Esophagus (tissue), 2 donors: ENCODE measurements around the gene MGST3. TPM values are rescaled to one million over a fixed set of nuclear protein-coding genes. Genes with fewer than 3 reads are reported as not detected.
"Not testable (repeated sequence)": the region's sequence is repeated elsewhere in the genome, so short reads cannot be mapped to it uniquely, and the experiment has no call there.

Experiments
- H3K27ac ChIP-seq, 2 donors: one replicate each; pipeline ENCODE4 v1.5.1; 2013; ENCODE audit warnings: low read depth in 2 of 2, mild to moderate bottlenecking in 2 of 2, inconsistent platforms in 1 of 2, low read length in 1 of 2, moderate library complexity in 1 of 2
- H3K27me3 ChIP-seq, 2 donors: one replicate each; pipeline ENCODE4 v1.6.1; 2013; ENCODE audit warnings: low read length in 2 of 2, control low read depth in 1 of 2, mild to moderate bottlenecking in 1 of 2; ENCODE audit not compliant: insufficient read depth in 2 of 2, control insufficient read depth in 1 of 2
- H3K36me3 ChIP-seq, 2 donors: one replicate each; pipeline ENCODE4 v1.6.1; 2013; ENCODE audit warnings: low read length in 1 of 2; ENCODE audit not compliant: control insufficient read depth in 2 of 2, insufficient read depth in 2 of 2
- H3K4me1 ChIP-seq, 2 donors: one replicate each; pipeline ENCODE4 v1.6.1; 2013; ENCODE audit warnings: low read length in 1 of 2; ENCODE audit not compliant: control insufficient read depth in 2 of 2, insufficient read depth in 2 of 2
- H3K4me3 ChIP-seq, 2 donors: one replicate each; pipeline ENCODE4 v1.5.1; 2013; ENCODE audit warnings: low read length in 2 of 2, mild to moderate bottlenecking in 2 of 2, low read depth in 1 of 2, moderate library complexity in 1 of 2
- H3K9me3 ChIP-seq, 2 donors: one replicate each; pipeline ENCODE4 v1.6.1; 2013; ENCODE audit warnings: mild to moderate bottlenecking in 2 of 2, low read depth in 1 of 2, low read length in 1 of 2, moderate library complexity in 1 of 2; ENCODE audit not compliant: control insufficient read depth in 2 of 2, insufficient read depth in 1 of 2
- WGBS, 2 donors: extraction: QIAGEN DNeasy Blood & Tissue Kit; methylation state at CpG; one replicate each; pipeline ENCODE4 v1.1.7; 2013; 5-methylcytosine and 5-hydroxymethylcytosine counted together
- polyA plus RNA-seq, 2 donors: library from polyadenylated mRNA; stranded (reverse); fragments of 200-250 nt; gene quantifications; one replicate each; pipeline ENCODE4 v1.2.3, GENCODE V29; 2013
- donor health status: healthy with polysubstance abuse.
- donor health status: Bipolar disorder and iron deficiency.

MGST3 gene
- 100 to 1,000 TPM; 100 to 148 TPM for polyA plus RNA-seq

DNA sequence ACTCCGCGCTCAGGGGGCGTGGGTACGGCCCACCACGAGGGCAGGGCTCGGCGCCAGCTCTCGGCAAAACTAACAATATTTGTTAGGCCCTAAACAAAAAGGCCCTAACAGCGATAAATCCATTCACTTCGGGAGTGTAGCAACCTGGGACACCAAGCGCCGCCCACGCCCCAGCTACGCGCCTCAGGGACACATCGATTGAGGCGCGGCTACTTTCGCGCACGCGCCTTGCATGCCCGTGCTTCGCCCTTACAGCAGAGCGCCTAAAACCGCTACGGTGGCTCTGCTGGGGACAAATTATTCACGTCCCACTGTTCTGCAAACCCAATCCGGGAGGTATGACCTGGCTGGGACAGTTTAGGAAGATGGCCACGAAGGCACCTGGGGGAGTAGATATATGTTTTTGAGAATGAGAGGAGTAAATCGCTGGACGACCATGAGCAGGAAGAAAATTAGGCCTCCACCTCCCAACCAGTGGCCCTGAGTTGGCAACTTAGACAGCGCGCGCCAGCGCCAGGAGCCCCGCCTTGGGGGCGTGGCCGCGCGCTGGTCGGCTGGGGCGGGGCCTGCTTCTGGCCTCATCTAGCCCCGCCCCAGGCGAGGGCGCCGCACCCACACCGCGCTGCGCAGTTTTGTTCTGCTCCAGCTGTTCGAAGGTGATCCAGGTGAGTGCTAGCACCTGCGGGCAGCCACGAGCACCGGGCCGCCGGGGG lies at the start of gene MGST3:
MGST3 (plus strand) TSS at position 606 of the 713 bp plus-strand sequence. CDS start 18,614 bp downstream, outside the sequence.
- H3K27ac ChIP-seq, result peak within 1 kb of the TSS; percentile 85 to 96
- no peaks in the 10 kb centered on the region for H3K4me1 ChIP-seq
- WGBS, 2 donors, result 0% methylated on average over 50 to 56 of the region's 56 CpGs
- no peaks in the 10 kb centered on the region for H3K36me3 ChIP-seq
- H3K9me3 ChIP-seq, result no peaks in the 10 kb centered on the region
- peak within 1 kb of the TSS; percentile 64 to 87 for H3K4me3 ChIP-seq
- no peaks in the 10 kb centered on the region for H3K27me3 ChIP-seq

DNA sequence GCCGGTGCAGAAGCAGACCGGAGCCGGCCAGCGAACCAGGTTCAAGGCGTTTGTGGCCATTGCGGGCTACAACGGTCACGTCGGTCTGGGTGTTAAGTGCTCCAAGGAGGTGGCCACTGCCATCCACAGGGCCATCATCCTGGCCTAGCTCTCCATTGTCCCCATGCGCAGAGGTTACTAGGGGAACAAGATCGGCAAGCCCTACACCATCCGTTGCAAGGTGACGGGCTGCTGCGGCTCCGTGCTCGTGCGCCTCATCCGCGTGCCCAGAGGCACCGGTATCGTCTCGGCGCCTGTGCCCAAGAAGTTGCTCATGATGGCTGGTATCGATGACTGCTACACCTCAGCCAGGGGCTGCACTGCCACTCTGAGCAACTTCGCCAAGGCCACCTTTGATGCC lies 49.1 kb upstream of the MGST3 start:
- Histone ChIP-seq H3K27me3 (no peaks in the 10 kb centered on the region), H3K4me1 (no peaks in the 10 kb centered on the region), H3K27ac (no peak overlapping the region), H3K9me3 (no peaks in the 10 kb centered on the region), H3K4me3 (no peak overlapping the region), H3K36me3 (no peaks in the 10 kb centered on the region)
- 97 to 98% methylated on average over 25 of the region's 25 CpGs for WGBS, 2 donors

DNA sequence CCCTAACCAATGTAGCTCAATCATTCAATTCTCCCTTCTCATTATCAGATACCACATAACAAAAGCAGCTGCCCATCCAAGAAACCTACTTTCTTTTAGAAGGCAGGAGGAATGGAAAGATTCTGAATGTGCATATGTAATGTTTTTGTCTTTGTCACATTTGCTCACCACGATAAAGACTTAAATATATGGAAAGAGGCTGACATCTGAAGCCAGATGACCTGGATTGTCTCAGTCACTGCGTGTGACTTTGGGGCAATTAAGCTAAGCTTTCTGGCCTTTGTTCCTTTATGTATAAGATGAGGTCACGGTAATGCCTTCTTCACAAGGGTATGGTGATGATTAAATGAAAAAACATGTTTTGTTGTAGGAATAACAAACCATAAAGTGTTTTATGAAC lies 44.6 kb upstream of the MGST3 start:
- Histone ChIP-seq H3K4me3 (no peak overlapping the region), H3K36me3 (no peaks in the 10 kb centered on the region), H3K4me1 (no peaks in the 10 kb centered on the region), H3K27me3 (no peaks in the 10 kb centered on the region), H3K27ac (no peak overlapping the region), H3K9me3 (no peaks in the 10 kb centered on the region)
- 69 to 74% methylated on average over 3 of the region's 3 CpGs for WGBS, 2 donors

DNA sequence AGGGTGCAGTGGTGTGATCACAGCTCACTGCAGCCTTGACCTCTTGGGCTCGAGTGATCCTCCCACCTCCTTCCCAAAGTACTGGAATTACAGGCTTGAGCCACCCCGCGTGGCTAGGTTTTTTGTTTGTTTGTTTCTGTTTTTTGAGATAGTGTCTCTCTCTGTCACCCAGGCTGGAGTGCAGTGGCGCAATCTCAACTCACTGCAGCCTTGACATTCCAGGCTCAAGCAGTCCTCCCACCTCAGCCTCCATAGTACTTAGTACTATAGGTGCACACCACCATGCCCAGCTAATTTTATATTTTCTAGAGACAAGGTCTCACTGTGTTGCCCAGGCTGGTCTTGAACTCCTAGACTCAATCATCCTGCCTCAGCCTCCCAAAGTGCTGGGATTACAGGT lies 39.6 kb upstream of the MGST3 start:
- H3K4me1 ChIP-seq, H3K4me3 ChIP-seq, H3K36me3 ChIP-seq, H3K27me3 ChIP-seq, H3K9me3 ChIP-seq, H3K27ac ChIP-seq: not testable (repeated sequence)
- 74 to 80% methylated on average over 4 of the region's 4 CpGs for WGBS, 2 donors

DNA sequence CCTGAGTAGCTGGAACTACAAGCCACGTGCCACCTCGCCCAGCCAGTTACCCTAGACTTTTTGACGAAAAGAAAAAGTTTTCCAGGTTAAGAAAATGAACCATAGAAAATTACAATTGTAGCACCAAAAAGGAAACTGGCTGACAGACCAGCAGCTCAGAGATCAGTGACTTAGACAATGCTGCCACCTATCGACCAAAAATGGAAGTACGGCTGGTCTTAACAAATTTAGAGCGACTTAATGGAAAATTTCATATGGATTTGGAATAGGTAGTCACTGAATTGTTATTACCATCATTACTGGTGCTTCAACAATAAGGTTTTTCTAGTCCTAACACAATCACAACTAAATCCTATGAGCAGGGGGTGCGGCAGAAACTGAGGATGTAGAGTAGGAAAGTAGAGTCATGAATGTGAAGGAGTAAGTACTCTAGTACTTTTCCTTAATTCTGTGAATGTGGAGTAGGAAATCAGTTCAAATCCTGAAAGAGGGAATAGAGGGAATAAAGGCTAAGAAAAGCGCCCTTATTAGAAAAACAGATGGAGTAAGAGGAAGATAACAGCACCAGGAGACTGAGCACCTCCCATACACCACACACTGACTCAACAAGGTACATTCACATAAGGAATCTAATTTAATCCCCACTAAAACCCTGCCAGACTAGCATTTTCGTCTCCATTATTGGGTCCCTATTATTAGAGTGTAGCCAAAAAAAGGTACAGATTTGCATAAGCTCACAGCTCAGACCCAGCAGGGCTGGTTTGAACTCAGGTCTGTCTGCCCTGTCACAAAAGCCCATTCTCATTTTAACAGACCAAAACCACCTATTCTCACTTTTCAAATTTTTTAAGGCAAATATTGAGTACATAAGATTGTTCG lies 37.9 kb upstream of the MGST3 start:
- H3K9me3 ChIP-seq, result no peaks in the 10 kb centered on the region
- no peaks in the 10 kb centered on the region for H3K4me1 ChIP-seq
- H3K4me3 ChIP-seq, result no peak overlapping the region
- 1 to 2% methylated on average over 10 of the region's 10 CpGs for WGBS, 2 donors
- no peaks in the 10 kb centered on the region for H3K27me3 ChIP-seq
- H3K36me3 ChIP-seq, result no peaks in the 10 kb centered on the region
- H3K27ac ChIP-seq, result no peak overlapping the region

DNA sequence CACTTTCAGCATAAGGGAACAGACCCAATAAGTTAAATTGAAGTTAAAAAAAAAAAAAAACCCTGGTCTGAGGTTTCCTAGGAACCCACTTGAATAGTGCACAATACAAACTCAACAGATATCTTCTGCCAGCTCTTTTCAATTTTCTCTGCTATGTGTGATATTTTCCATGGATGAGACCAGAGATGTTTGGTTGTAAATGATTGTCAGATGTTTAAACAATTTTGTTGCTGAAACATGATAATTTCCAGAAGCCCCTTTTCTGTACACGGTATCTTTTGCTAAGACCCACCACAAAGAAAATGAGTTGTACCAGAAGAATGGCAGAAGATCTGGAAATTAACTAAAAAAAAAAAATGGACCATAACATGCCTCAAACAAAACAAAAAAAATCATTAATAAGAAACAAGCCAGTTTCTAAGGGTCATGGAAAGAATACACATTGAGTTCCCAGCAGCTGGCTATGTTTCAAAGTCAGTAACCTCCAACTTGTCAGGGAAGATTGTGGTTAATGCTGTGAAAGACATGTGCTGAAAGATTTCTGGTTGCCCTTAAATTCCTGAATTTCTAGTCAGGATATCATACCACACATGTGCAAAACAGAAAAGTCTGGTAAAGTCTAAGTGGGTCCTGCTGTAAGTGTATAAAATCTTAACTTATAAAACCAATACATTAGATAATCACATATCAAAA lies 35.6 kb upstream of the MGST3 start:
- WGBS, 2 donors, result 60 to 66% methylated on average over 1 of the region's 1 CpG
- no peak overlapping the region for H3K27ac ChIP-seq
- no peak overlapping the region for H3K4me3 ChIP-seq
- no peaks in the 10 kb centered on the region for H3K36me3 ChIP-seq
- H3K4me1 ChIP-seq, result no peaks in the 10 kb centered on the region
- H3K27me3 ChIP-seq, result no peaks in the 10 kb centered on the region
- H3K9me3 ChIP-seq, result no peaks in the 10 kb centered on the region

DNA sequence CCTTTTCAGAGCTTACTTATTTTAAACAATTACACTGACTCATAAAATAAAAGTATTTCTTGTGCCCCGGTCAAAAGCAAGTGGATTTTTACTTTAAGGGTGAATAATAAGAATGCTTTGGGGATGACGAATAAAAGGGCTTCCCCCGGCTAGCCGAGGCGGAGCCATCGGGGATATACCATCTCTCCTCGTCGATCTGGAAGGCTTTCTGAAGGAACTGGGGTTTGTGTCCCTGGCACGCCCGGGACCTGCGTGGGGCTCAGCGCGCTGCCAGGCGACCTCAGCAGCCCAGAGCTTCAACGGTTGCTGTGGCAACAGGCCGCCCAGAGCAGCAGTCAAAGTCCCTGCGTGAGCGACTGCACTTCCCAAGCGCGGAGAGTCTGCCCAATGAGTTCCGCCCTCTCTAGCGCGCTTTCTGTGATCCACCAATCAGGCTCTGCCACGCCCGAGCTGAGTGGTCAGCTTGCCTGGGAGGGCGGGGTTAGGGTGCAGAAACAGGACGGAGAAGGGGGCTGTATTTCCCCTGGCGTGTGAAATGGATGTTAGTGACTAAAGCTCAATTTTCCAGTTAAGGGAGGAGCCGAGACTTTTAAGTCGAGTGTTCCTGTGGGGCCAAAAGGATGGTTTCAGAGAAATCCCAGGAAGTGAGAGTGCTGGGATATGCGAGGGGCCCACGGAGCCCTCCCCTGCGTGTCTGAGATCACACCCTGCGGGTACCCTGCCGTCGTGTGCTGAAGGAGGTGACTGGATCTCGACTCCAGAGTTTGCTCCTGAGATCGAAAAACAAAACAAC lies 33.0 kb upstream of the MGST3 start:
- H3K36me3 ChIP-seq, result no peaks in the 10 kb centered on the region
- WGBS, 2 donors, result 0 to 1% methylated on average over 38 of the region's 38 CpGs
- H3K9me3 ChIP-seq, result no peaks in the 10 kb centered on the region
- no peaks in the 10 kb centered on the region for H3K4me1 ChIP-seq
- no peaks in the 10 kb centered on the region for H3K27me3 ChIP-seq
- H3K4me3 ChIP-seq, result peak overlapping the region; percentile 58 to 59
- peak overlapping the region; percentile 59 to 82 for H3K27ac ChIP-seq

DNA sequence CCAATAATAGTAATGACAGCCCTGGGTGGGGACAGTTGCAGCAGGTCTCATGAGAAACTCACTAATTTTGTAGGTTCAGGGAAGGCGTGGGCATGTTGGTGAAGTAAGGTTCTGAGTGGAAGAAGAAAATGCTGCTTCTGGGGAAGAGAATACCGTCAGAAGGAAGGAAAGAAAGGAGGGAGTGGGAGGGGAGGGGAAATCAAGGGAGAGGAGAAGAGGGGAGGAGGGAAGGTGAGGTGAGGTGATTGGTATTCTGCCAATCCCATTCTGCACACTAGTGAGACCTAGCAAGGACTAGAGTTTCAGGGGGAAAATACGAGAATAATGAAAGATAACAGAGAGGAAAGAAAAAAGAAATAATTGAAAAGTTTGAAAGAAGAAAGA lies 32.4 kb upstream of the MGST3 start:
- WGBS, 2 donors, result 16 to 18% methylated on average over 3 of the region's 3 CpGs
- peak overlapping the region; percentile 59 to 81 for H3K27ac ChIP-seq
- H3K9me3 ChIP-seq, result no peaks in the 10 kb centered on the region

DNA sequence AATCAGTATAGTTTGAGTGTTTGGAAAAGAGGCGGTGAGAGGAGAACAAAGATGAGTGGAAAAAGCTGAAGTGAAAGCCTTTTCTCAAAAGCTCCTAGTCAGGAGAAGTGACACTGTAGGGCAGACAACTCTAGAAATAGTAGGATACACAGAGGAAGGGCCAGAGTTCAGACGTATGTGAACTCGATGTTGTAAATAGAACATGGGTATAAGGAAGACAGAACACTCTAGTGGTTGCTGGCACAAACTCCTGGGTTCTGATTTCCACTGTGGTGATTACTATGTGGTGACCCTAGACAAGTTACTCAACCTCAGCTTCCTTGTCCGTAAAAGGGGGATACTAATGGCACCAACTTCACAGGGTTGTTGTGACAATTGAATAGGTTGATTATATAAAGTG lies 30.2 kb upstream of the MGST3 start:
- no peaks in the 10 kb centered on the region for H3K9me3 ChIP-seq
- no peaks in the 10 kb centered on the region for H3K4me1 ChIP-seq
- H3K4me3 ChIP-seq, result no peak overlapping the region
- H3K27me3 ChIP-seq, result no peaks in the 10 kb centered on the region
- H3K27ac ChIP-seq, result no peak overlapping the region
- H3K36me3 ChIP-seq, result no peaks in the 10 kb centered on the region
- WGBS, 2 donors, result 66 to 68% methylated on average over 4 of the region's 4 CpGs

More for the DNA sequence above, 32.4 kb upstream of the MGST3 start:
- no peaks in the 10 kb centered on the region for H3K36me3 ChIP-seq
- H3K27me3 ChIP-seq, result no peaks in the 10 kb centered on the region
- no peaks in the 10 kb centered on the region for H3K4me1 ChIP-seq
- peak overlapping the region; percentile 58 to 59 for H3K4me3 ChIP-seq
